HG03064 (cell line): ENCODE results near the gene RTP5.
"Not testable (repeated sequence)": the region's sequence is repeated elsewhere in the genome, so short reads cannot be mapped to it uniquely, and the experiment has no call there.

Source experiments
- ATAC-seq: cut with Tn5 transposase; IDR thresholded peaks from one replicate; pipeline ENCODE4 v1.9.1; 2021; ENCODE audit warnings: low read depth; ENCODE audit not compliant: unreplicated experiment

Gene RTP5

GRCh38 chr2:241900251-241901017 is 30.9 kb downstream of the RTP5 start:
- no peak for ATAC-seq

DNA sequence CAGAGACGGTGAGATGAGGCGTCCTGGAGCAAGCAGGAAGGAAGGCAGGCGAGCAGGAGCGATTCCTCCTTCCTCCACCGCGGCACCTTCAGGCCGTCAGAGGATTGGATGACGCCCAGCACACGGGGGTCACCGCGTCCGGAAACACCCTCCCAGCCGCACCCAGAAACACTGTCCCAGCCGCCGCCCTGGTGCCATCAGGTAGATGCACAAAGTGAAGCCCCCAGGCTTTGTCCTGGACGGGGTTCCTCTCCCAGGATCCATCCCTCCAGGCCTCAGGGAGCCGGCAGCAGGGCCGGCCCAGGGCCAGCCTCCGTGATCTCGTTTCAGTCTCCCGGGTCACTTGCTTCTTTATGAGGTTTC is 31.5 kb downstream of the RTP5 start:
- ATAC-seq = no peak

DNA sequence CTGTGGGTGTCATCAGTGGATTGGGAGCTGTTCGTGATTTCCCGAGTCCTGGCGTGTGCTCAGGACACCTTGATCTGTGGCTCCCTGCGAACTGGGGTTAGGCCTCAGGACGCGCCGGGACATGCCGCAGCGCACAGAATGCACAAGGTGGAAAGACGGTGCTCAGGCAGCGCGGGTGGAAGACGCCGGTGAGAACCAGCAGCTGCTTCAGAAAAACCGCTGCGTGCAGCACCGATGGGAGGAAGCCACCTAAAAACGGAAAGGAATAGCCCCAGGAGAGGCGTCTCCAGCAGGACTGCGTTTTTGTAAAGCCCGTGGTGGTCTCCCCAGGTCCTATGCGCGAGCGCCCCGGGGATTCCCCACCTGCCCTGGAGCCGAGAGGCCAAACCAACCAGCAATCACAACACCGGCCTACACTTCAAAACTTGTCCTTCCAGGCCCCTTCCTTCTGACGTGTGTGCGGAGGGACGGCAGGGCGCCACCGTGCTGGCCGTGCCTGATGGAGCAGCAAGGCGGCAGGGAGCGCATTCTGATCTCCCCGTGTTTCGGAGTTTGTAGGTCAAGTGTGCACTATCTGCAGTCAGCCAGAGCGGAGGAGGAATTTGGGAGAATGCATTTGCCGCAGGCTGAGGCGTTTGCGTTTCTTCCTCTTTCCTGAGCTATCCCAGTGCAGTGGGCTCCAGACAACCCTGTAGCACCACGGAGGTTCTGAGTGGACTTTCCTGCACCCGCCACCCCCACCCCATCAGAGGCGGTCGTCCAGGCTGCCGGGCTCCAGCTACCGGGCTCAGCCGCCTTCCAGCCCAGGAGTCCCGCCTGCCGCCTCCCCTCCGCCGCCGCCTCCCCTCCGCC is 32.2 kb downstream of the RTP5 start:
- ATAC-seq = no peak

DNA sequence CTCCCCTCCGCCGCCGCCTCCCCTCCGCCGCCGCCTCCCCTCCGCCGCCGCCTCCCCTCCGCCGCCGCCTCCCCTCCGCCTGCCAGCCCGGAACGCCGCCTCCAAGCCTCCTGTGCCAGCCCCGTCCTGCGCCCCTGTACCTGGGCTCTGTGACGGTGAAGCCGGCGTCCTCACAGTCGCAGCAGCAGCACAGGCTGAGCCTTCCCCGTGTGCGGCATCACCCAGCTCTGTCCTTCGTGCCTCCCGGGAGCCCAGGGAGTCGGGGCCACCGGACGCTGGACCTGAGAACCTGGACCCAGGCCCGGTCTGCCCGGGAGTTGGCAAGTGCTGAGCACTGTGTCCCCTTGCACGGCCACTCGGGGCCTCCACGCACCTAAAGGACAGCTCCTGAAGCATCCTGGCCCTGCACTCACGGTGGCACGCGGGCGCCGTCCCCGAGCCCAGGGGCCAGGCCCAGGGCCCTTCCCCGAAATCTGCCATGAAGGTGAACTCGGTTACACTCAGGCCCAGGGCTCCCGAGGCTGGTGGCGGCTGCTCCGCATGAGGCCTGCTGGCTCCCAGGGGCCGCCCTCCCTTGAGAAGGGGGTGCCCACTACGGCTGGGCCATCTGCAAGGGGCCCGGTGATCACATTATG is 32.9 kb downstream of the RTP5 start:
- no peak for ATAC-seq

DNA sequence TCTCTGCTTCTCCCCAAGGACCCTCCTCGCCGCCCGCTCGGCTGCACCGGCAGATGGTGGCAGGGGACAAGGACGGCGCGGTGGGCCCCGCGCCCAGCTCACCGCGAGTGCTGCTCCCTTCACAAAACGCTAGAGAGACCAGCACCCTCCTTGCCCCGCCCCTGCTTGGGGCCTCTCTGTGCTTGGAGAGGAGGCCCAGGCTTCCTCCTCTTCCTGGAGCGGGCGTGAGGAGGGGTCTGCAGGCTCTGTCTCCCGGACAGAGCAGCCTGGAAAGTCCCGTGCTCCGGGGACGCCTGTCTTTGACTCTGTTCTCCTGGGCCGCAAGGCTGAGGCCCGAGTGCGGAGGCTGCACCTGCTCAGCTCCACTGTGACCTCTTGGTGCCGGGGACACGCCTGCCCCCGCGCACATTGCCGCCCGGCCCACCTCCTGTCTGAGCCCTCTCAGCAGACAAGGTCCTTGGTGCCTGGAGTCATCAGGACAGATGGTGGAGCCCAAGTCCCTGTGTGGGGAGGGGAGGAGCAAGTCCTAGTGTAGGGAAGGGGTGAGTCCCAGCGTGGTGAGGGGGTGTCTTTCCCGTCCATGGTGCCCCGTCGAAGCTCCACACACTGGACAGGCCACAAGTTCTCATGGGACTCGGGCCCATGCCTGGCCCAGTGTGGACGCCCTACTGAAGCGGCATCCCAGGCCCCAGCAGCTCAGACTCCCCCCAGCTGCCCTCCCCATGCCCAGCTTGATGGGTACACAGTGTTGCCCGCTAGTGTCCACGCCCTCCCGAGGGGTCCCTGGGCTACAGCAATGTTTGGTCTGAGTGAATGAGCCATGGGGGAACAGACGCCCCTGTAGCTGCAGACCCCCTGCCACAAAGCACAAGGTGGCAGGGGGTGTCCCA is 33.8 kb downstream of the RTP5 start:
- ATAC-seq = no peak

- ATAC-seq = no peak
These were observed 34.6 kb downstream of the RTP5 start for GRCh38 chr2:241904011-241904718.

DNA sequence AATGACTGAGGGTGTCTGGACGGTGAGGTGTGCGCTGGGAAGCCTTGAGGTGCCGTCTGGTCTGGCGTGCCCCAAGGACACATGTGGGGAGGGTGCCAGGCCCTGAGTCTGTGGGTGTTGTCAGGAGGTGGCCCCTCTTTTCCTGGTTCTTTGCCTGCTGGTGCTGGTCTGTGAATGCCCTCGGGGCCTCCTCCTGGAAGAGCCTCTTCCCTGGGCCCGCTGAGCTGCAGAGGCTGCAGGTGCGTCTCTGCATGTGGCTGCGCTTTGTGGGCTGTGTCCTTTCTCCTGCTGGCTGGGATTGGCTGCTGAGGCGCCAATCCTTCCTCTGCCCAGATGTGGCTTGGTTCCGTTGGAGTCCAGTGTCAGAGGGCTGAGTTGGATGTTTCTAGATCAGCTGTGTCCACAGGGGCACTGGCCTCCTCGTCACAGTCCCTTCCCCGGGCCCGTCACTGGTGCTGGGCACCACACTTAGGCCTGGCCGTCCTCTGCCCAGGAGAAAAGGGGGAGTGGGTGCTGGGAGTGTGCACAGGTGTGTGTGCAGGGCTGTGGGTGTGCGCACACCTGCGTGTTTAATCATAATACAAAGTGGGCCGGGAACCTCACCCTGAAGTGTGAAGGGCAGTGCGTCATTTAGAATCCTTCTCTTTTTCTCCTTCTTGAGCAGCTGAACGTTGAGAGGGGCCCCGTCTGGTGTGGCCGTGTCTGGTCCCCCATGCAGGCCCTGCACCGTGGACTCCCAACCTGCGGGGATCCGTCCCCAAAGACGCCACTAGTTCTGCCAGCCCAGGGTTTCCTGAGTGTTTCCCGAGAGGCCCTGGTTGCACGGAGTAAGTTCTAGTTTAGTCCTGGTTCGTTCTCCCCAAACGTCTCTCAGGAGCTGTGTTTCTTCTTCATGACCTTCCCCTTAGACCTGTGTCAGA is 35.5 kb downstream of the RTP5 start:
- ATAC-seq = no peak

DNA sequence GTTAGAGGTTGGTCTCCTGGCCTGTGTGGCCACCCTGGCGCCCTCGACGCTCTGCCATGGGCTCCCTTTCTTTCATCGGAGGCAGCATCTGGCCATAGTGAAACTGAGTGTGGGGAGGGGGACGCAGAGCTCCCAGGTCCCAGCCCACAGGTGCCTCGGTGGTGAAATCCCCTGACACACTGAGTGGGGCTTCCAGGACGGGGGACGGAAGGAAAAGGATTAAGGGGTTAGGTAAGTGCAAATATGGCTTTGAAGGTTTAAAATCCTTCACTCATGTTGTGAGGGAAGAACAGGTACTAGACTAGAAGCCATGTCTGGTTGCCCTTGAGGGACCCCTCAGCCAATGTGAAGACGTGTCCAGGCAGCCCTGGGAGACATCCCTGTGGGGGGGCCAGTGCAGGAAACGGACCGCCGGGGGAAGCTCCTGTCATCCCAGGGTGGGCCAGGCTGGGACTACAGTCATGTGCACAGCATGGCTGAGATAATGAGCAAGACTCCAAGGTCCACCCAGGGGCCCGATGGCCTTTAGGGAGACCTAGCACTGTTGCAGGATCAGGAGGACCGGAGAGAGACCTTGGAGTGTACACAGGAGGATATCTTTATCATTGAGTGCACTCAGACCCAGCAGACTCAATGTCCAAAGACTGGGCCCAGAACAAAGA is 36.3 kb downstream of the RTP5 start:
- no peak for ATAC-seq

DNA sequence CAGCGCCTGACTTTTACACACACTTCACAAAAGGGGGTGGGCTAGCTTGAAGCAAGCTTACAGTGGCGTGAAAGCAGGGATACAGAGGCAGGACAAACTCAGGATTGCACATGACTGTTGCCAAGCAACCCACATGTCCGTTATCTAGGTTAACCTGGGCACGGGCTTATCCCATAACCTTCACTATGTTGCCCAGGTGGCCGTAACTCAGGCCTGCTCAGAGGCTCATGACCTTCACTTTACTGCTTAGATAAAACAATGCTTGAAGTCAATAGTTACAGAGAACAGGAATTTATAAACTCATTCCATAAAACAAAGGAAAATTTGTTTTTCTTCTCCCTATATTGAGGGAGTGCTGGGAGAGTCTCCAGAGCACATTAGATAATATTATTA is 36.8 kb downstream of the RTP5 start:
- ATAC-seq = not testable (repeated sequence)

DNA sequence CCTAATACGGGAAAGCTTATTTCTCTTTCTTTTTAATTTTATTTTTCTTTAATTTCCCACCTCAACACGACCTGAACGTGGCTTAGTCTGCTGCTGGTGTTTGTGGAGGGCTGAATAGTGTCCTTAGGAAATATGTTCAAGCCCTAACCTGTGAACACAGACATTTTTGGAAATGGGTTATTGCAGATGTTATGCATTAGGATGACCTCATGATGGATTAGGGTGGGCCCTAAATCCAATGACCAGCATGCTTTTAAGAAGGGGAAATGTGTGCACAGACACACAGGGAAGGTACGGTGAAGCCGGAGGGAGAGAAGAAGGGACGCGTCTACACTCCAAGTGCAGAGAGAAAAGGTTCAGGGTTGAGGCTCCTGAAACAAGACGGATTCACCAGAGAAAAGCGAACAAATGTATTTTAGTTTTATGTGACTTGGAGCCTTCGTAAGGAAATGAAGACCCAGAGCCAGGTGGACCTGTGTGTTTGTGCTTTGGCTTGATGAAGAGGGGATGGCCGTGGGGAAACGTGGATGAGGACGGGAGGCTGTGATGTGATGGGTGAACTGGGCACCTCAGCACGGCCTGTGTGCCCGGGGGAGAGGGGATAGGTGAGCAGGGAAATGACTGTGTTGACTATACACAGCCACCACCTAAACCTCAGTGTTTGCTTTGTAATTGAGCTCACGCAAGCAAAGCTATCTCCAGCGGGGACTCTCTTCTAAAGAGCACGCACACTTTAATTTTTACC is 37.5 kb downstream of the RTP5 start:
- ATAC-seq = no peak

DNA sequence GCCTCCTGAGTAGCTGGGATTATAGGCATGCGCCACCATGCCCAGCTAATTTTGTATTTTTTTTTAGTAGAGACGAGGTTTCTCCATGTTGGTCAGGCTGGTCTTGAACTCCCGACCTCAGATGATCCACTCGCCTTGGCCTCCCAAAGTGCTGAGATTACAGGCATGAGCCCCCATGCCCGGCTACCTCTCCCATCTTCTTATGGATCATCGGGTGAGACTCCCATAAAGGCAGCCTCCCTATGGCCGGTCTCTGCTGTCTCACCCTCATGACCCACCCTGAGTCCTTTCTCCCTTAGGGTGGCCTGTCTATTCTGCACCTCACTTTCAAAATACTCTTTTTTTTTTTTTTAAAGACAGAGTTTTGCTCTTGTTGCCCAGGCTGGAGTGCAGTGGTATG is 38.3 kb downstream of the RTP5 start:
- ATAC-seq = not testable (repeated sequence)

DNA sequence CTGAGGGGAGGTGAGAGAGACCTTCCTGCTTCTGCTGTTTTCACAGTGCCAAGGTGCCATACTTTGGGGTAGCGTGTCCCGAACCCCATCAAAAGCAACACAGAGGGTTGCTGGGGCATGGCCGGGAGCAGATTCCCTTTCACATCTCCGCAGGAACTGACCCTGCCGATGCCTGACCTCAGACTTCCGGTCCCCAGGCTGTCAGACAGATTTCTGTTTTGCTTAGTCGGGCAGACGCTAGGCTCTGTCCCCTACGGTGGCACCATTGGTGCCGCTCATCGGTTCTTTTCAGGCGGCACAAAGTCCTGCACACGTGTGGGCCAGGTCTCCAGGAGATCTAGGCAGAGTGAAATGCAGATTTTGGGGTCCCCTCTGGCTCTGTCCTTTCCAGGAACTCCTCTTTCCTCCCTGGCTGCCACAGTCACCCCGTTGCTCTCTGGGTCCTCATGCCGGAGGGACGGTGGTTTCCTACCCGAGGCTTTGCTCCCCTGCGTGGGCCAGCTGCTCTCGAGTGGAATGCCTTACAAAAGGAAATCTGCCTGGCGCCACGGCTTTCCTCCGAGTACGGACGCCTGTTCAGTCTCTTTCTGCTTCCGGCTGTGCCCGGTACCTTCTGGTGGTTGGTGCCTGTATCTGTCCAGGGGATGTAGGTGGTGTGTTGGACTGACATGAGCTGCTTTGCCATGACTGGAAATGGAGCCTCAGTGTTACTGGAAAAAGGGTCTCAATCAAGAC is 39.3 kb downstream of the RTP5 start:
- ATAC-seq = no peak

DNA sequence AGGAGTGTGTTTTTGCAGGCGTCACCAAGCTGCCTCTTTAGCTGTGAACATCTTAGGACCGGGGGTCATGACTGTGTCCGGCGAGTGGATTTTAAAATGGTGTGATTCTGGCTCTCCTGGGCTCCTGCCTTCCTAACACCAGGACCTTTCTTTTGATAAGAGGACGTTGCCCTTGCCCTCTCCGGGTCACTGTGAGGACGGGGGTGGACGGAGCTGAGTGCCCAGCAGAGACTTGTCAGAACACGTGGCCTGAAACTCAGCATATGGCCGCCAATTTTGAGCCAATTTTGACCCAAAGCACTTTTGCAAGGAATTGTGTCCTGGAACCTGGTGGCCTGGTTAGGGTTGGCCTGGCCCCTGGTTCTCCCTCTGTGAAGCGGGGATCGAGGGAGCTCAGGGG is 40.2 kb downstream of the RTP5 start:
- no peak for ATAC-seq

- ATAC-seq = no peak
These were observed 41.3 kb downstream of the RTP5 start for GRCh38 chr2:241910604-241911520.

GRCh38 chr2:241911551-241911950 is 42.0 kb downstream of the RTP5 start:
- ATAC-seq = no peak

- no peak for ATAC-seq
These were observed 42.6 kb downstream of the RTP5 start for GRCh38 chr2:241912021-241912555.
